TTC549 (cell line): Measurements from ENCODE around the gene RASL10A.

ENCODE experiments used
- FAIRE-seq: peaks from 2 replicates; lab custom pipeline; 2012; peaks lifted over from hg19 to GRCh38; lab: Jason Lieb, UNC

Gene RASL10A

DNA sequence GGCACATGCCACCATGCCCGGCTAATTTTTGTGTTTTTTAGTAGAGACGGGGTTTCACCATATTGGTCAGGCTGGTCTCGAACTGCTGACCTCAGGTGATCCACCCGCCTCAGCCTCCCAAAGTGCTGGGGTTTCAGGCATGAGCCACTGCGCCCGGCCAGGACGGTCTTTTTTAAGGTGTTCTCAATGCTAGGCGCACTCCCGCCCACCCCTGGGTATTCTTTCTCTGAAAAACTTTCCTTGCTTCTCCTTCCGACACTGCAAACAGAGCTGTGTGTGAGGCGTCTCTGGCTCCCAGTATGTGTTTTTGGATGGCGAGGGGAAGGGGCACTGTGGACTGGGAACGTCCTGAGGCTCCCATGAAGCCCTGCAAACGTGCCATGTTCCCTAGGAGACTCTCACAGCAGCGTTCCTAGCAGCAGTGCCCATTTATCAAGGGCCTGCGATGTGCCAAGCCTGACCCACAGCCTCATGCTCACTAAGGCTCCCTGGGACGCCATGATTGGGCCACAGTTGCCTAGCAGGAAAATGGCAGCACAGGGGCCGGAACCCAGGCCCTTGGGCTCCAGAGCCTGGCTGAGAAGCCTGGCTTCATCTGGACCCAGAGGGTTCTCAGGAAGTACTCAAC lies 2.4 kb upstream of the RASL10A start:
- no peak for FAIRE-seq

- FAIRE-seq = no peak
Measured at GRCh38 chr22:29316141-29316828, 788 bp upstream of the RASL10A start.

- no peak for FAIRE-seq
Measured at GRCh38 chr22:29314537-29315285, 786 bp downstream of the RASL10A start.

DNA sequence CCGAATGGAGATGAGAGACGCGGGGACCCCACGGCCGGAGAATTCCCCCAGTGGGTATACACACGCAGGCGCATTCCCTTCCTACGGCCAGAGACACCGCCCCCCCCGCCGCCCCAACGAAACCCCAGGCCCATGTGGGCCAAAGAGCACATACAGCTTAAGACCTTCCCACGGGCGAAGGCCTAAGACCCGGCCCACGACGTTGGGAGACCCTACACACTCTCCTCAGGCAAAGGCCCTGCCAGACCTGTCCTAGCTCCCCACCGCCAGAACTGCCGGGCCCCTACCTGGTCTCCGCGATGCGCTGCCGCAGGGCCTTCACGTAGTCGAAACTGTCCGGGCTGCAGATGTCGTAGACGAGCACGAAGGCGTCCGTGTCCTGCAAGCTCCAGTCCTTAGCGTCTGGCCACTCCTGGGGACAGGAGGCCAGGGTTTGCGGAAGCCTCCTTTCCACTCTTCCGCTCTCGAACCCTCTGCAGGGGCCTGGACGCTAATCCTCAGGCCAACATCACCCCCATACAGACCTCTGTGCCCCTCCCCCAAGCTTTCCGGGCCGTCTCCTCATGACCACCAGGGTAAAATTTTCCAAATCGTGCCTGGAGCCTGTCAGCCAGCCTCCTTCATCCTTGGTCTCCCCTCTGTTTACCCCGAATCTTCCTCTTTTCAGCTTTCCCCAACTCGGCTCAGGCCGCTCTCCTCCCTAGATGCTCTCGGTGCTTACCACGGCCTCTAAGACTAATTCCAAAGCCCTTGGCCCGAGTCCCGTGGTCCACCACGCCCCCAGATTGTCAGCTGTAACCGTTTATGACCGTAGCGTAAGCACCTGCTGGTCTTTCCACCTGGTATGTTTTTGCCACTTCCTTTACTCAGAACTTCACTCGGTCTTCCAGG lies 1.7 kb downstream of the RASL10A start:
- no peak for FAIRE-seq

GRCh38 chr22:29313126-29313575 lies 2.3 kb downstream of the RASL10A start:
- no peak for FAIRE-seq

GRCh38 chr22:29312218-29313125 lies 3.0 kb downstream of the RASL10A start:
- FAIRE-seq = no peak

DNA sequence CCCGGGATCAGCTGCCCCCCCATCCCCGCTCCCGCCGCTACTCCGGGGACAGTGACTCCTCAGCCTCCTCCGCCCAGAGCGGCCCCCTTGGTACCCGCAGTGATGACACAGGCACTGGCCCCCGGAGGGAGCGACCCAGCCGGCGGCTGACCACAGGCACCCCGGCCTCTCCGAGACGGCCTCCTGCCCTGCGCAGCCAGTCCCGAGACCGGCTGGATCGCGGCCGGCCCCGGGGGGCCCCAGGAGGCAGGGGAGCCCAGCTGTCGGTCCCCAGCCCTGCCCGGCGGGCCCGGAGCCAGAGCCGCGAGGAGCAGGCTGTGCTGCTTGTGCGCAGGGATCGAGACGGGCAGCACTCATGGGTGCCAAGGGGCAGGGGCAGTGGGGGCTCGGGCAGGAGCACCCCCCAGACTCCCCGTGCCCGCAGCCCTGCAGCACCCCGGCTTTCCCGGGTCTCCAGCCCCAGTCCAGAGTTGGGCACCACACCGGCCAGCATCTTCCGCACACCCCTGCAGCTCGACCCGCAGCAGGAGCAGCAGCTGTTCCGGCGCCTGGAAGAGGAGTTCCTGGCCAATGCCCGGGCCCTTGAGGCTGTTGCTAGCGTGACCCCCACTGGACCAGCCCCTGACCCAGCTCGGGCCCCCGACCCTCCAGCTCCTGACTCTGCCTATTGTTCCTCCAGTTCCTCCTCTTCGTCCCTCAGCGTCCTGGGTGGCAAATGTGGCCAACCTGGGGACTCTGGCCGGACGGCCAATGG lies 3.9 kb downstream of the RASL10A start:
- no peak for FAIRE-seq

- FAIRE-seq = no peak
Measured at GRCh38 chr22:29310863-29311339, 4.6 kb downstream of the RASL10A start.

DNA sequence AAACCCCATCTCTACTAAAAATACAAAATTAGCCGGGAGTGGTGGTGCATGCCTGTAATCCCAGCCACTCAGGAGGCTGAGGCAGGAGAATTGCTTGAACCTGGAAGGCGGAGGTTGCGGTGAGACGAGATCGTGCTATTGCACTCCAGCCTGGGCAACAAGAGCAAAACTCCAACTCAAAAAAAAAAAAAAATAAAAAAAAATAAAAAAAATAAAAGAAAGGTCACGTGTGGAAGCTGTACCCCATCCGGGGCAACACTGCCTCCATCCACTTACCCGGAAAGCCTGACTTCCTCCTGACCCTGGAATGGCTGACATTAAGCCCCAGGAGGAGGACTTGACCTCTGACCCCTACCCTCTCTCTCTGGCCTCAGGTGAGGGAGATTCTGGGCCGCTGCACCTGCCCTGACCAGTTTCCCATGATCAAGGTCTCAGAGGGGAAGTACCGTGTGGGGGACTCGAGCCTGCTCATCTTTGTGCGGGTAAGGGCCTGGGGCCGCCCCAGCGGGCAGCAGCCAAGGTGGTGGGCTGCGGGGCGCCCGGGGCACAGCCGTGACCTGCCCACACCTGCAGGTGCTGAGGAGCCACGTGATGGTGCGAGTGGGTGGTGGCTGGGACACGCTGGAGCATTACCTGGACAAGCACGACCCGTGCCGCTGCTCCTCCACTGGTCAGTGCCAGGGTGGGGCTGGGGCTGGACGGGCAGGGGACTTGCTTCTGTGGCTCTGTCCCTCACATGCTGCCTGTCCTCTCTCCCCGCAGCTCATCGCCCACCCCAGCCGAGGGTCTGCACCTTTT lies 5.2 kb downstream of the RASL10A start:
- no peak for FAIRE-seq

- no peak for FAIRE-seq
Measured at GRCh38 chr22:29309332-29310064, 6.0 kb downstream of the RASL10A start.

- no peak for FAIRE-seq
Measured at GRCh38 chr22:29308791-29309262, 6.7 kb downstream of the RASL10A start.

- FAIRE-seq = no peak
Measured at GRCh38 chr22:29308148-29308790, 7.2 kb downstream of the RASL10A start.

- no peak for FAIRE-seq
Measured at GRCh38 chr22:29307596-29308147, 7.8 kb downstream of the RASL10A start.

GRCh38 chr22:29306835-29307595 lies 8.5 kb downstream of the RASL10A start:
- FAIRE-seq = no peak

DNA sequence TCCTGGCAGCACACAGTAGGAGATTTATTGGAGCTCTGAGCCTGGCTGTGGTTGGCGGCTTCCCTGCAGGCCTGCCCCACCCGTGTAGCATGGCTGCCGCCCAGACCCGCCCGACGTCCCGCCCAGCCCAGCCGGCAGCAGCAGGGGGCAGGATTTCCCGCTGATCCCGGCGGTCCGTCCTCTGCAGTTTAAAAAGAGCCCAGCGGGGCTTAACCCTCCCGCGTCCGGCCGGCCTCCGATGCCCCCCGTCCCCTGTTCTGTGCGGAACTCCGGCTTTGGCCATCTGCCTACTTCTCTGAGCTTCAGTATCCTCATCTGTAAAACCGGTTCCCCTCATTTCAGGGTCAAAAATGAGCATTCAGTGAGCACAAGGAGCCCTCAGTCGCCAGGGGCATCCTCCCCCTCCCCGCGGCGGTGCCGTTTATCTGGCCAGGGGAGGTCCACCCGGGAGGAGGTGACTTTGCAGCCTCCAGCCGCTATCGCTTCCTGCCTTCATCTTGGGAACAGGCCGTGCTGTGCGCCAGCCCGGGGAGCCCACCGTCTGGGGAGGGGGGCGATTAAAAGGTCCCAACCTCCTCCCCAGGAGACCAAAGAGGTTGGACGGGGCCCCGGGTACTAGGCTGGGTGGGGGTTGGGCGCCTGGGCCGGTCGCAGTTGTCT lies 9.2 kb downstream of the RASL10A start, which contains the start of gene GAS2L1:
GAS2L1 (plus strand) TSS at position 476 of the 660 bp plus-strand sequence. CDS start 1,456 bp downstream, outside the sequence.
- FAIRE-seq = no peak

DNA sequence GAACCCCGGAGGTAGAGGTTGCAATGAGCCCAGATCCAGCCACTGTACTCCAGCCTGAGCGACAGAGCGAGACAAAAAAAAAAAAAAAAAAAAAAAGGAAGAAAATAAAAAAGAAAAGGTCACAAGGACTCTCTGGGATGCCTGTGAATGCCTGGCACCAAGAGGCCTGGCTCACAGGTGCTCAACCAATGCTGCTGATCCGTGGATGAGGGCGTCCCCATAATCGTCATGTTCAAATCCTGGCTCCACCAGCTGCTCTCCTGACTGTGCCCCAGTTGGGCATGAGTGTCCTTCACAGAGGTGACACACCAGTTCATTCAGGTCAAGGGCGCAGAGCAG lies 9.7 kb downstream of the RASL10A start:
- FAIRE-seq = no peak
